HL-60 (cell line): Measurements from ENCODE around the gene DECR2.

Experiments used
- DNase-seq, 2 experiments: peaks; one replicate each; pipeline ENCODE4 v3.0.0-alpha.2; 2010 to 2020; ENCODE audit warnings: low read depth in 1 of 2, low spot score in 1 of 2
- H3K27ac ChIP-seq: fragments of 250-450 bp; sonication (Bioruptor Pico); replicated peaks from 2 replicates; pipeline ENCODE4 v1.5.1; 2020; ENCODE audit warnings: mild to moderate bottlenecking, moderate library complexity
- H3K27me3 ChIP-seq: fragments of 250-450 bp; sonication (Bioruptor Pico); 2 replicates; pipeline ENCODE4 v1.5.1; 2021; ENCODE audit warnings: mild to moderate bottlenecking, moderate library complexity; ENCODE audit not compliant: insufficient read depth, poor library complexity, severe bottlenecking
- H3K4me3 ChIP-seq: replicated peaks from 2 replicates; pipeline ENCODE4 v1.5.1; 2011; ENCODE audit warnings: mild to moderate bottlenecking, control low read depth, low read length; ENCODE audit not compliant: insufficient read depth
- GABPA ChIP-seq: IDR thresholded peaks from 2 replicates; pipeline ENCODE4 v1.6.1; 2012; ENCODE audit warnings: low read depth
- POLR2AphosphoS5 ChIP-seq: IDR thresholded peaks from 2 replicates; pipeline ENCODE4 v1.6.1; 2012; ENCODE audit warnings: low read depth
- SPI1 ChIP-seq: IDR thresholded peaks from 2 replicates; pipeline ENCODE4 v1.6.1; 2012; ENCODE audit warnings: low read depth, mild to moderate bottlenecking, borderline replicate concordance
- TF ChIP-seq, protein P1 (sequence below): IDR thresholded peaks from one replicate; pipeline ENCODE4 v1.5.1; 2011; ENCODE audit warnings: low read length, control low read depth, inconsistent platforms; ENCODE audit not compliant: insufficient read depth
- TF ChIP-seq, protein P2 (sequence below): IDR thresholded peaks from 2 replicates; pipeline ENCODE4 v1.6.1; 2012; ENCODE audit warnings: low read depth; ENCODE audit not compliant: insufficient replicate concordance

DECR2 gene

GRCh38 chr16:425082-425718 is 23.5 kb downstream of the DECR2 start, which contains the start of gene RAB11FIP3:
Gene RAB11FIP3, plus strand, starts transcription at chr16:425649. Its CDS starts 358 bp downstream, at chr16:426007.
- DNase-seq = peak; percentile 65 to 77
- peaks cover 11% of the 10 kb centered on the region for H3K27me3 ChIP-seq
- H3K27ac ChIP-seq = no peak within 1 kb of the TSS
- TF ChIP-seq, protein P1, sequence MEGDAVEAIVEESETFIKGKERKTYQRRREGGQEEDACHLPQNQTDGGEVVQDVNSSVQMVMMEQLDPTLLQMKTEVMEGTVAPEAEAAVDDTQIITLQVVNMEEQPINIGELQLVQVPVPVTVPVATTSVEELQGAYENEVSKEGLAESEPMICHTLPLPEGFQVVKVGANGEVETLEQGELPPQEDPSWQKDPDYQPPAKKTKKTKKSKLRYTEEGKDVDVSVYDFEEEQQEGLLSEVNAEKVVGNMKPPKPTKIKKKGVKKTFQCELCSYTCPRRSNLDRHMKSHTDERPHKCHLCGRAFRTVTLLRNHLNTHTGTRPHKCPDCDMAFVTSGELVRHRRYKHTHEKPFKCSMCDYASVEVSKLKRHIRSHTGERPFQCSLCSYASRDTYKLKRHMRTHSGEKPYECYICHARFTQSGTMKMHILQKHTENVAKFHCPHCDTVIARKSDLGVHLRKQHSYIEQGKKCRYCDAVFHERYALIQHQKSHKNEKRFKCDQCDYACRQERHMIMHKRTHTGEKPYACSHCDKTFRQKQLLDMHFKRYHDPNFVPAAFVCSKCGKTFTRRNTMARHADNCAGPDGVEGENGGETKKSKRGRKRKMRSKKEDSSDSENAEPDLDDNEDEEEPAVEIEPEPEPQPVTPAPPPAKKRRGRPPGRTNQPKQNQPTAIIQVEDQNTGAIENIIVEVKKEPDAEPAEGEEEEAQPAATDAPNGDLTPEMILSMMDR = no peak
- TF ChIP-seq POLR2AphosphoS5 (no peak), SPI1 (no peak), GABPA (no peak)
- TF ChIP-seq, protein P2, sequence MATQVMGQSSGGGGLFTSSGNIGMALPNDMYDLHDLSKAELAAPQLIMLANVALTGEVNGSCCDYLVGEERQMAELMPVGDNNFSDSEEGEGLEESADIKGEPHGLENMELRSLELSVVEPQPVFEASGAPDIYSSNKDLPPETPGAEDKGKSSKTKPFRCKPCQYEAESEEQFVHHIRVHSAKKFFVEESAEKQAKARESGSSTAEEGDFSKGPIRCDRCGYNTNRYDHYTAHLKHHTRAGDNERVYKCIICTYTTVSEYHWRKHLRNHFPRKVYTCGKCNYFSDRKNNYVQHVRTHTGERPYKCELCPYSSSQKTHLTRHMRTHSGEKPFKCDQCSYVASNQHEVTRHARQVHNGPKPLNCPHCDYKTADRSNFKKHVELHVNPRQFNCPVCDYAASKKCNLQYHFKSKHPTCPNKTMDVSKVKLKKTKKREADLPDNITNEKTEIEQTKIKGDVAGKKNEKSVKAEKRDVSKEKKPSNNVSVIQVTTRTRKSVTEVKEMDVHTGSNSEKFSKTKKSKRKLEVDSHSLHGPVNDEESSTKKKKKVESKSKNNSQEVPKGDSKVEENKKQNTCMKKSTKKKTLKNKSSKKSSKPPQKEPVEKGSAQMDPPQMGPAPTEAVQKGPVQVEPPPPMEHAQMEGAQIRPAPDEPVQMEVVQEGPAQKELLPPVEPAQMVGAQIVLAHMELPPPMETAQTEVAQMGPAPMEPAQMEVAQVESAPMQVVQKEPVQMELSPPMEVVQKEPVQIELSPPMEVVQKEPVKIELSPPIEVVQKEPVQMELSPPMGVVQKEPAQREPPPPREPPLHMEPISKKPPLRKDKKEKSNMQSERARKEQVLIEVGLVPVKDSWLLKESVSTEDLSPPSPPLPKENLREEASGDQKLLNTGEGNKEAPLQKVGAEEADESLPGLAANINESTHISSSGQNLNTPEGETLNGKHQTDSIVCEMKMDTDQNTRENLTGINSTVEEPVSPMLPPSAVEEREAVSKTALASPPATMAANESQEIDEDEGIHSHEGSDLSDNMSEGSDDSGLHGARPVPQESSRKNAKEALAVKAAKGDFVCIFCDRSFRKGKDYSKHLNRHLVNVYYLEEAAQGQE = no peak
- H3K4me3 ChIP-seq = peak within 1 kb of the TSS; percentile 60

GRCh38 chr16:425740-426114 is 24.0 kb downstream of the DECR2 start:
- H3K27ac ChIP-seq = no peak overlapping the region

GRCh38 chr16:426115-426905 is 24.6 kb downstream of the DECR2 start:
- H3K4me3 ChIP-seq = peak overlapping the region; percentile 60
- TF ChIP-seq GABPA (no peak), SPI1 (no peak), POLR2AphosphoS5 (no peak)
- TF ChIP-seq, protein P1 = no peak
- TF ChIP-seq, protein P2 = no peak
- DNase-seq = no peak
- H3K27me3 ChIP-seq = peaks cover 11% of the 10 kb centered on the region
- H3K27ac ChIP-seq = no peak overlapping the region

More at GRCh38 chr16:425740-426114, 24.0 kb downstream of the DECR2 start:
- H3K27me3 ChIP-seq = peaks cover 11% of the 10 kb centered on the region
- TF ChIP-seq, protein P2 = no peak
- TF ChIP-seq, protein P1 = no peak
- TF ChIP-seq SPI1 = no peak
- no peak for TF ChIP-seq GABPA
- TF ChIP-seq POLR2AphosphoS5 = no peak
- no peak for DNase-seq
- peak overlapping the region; percentile 60 for H3K4me3 ChIP-seq
